DMS53 treated with DMSO at 0.1 percent for 48 hours (cell line): Measurements from ENCODE around the gene TAF9.
A peak's percentile ranks its signal among the peaks of the same experiment; 100 is the strongest.
"Not testable (repeated sequence)": the region's sequence is repeated elsewhere in the genome, so short reads cannot be mapped to it uniquely, and the experiment has no call there.

Experiments used
- DNase-seq: peaks from one replicate; lab custom pipeline; 2025; ENCODE audit not compliant: unreplicated experiment; lab: John Stamatoyannopoulos, UW

The TAF9 gene

GRCh38 chr5:69369340-69370121 is at the start of gene TAF9, which contains the start of the genes AK6 and RAD17:
TSS of gene TAF9 (minus strand) at chr5:69369520. CDS start at chr5:69365737, 3,783 bp downstream.
TSS of gene AK6 (minus strand) at chr5:69369520. CDS start at chr5:69369490, 30 bp downstream.
TSS of gene RAD17 (plus strand) at chr5:69369818. CDS start at chr5:69372209, 2,391 bp downstream.
- DNase-seq = peak; percentile 88

- DNase-seq = no peak
Measured at GRCh38 chr5:69418554-69418953, 49.2 kb upstream of the TAF9 start.

GRCh38 chr5:69416699-69417098 is 47.4 kb upstream of the TAF9 start:
- DNase-seq = peak; percentile 2

GRCh38 chr5:69416180-69416579 is 46.9 kb upstream of the TAF9 start:
- DNase-seq = peak; percentile 9

- DNase-seq = peak; percentile 2
Measured at GRCh38 chr5:69415584-69415958, 46.3 kb upstream of the TAF9 start.

GRCh38 chr5:69414885-69415583 is 45.7 kb upstream of the TAF9 start, which contains the start of gene MARVELD2:
TSS of gene MARVELD2 (plus strand) at chr5:69415116. CDS start at chr5:69419386, 4,270 bp downstream.
- peak; percentile 91 for DNase-seq

GRCh38 chr5:69404659-69405330 is 35.5 kb upstream of the TAF9 start:
- no peak for DNase-seq

GRCh38 chr5:69378376-69378775 is 9.1 kb upstream of the TAF9 start:
- DNase-seq = no peak

- no peak for DNase-seq
Measured at GRCh38 chr5:69374911-69375446, 5.7 kb upstream of the TAF9 start.

- no peak for DNase-seq
Measured at GRCh38 chr5:69372394-69372793, 3.1 kb upstream of the TAF9 start.

GRCh38 chr5:69370335-69370734 is 1.0 kb upstream of the TAF9 start:
- not testable (repeated sequence) for DNase-seq

GRCh38 chr5:69368458-69369339 is 621 bp downstream of the TAF9 start:
- DNase-seq = no peak

GRCh38 chr5:69367697-69368279 is 1.5 kb downstream of the TAF9 start:
- no peak for DNase-seq

GRCh38 chr5:69364850-69365249 is 4.5 kb downstream of the TAF9 start:
- DNase-seq = no peak

- DNase-seq = no peak
Measured at GRCh38 chr5:69364414-69364813, 4.9 kb downstream of the TAF9 start.

- no peak for DNase-seq
Measured at GRCh38 chr5:69360442-69360841, 8.9 kb downstream of the TAF9 start.

- no peak for DNase-seq
Measured at GRCh38 chr5:69359699-69360098, 9.6 kb downstream of the TAF9 start.

GRCh38 chr5:69350664-69351063 is 18.7 kb downstream of the TAF9 start:
- DNase-seq = no peak

GRCh38 chr5:69343083-69343482 is 26.2 kb downstream of the TAF9 start:
- DNase-seq = no peak
